ENCODE data around the gene VPS13D.
"Not testable (repeated sequence)": the region's sequence is repeated elsewhere in the genome, so short reads cannot be mapped to it uniquely, and the experiment has no call there.

Gene VPS13D

DNA sequence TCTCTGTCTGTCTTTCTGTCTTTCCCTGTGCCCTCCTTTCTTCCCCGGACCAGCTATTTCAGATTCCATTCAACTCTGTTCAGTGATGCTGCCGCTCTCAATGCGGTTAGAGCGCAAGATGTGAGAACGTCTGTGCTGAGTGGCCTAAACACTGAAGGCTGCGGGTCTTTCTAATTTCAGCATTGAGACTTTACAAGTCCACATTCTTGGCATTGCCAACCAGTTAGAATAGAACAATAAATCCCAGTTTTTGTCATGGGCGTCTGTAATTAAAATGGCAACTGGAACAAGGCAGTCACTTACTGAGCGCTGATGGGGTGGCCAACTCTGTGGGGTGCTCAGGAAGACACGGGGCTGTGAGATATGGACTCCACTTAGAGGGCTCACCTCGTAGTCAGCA lies 275.4 kb downstream of the VPS13D start:
- in situ Hi-C loops (cut with HindIII; ENCODE audit: low sequenced_read_pairs) = no loop called here

DNA sequence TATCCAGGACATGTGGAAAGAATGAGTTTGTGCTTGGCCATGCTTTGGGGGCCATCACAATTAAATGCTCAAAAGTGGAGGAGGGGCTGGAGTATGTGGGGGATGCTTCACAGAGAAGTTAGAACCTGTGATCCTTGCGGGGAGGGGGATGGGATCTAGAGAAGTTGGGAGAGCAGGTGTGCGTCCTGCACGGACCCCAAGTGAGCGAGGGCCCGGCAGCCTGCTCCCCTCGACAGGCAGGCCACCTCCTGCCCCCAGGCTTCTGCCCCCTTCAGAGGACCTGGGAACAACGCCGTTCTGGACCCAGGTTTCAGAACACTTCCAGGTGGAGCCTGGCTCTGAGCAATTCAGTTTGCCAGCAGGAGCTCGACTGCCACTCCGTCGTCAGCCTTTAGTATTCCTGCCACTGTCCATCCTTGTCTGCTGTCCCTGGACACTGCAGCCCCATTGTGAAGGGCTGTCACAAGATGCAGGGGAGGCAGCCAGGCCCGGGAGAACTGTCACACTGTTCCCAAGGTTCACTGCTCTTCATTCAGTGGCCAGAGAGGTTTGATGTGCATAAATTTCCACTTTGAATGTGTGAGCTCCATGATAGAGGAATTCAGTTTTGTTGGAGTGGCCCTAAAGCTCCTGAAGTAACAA lies 275.9 kb downstream of the VPS13D start:
- in situ Hi-C loops (cut with HindIII; ENCODE audit: low sequenced_read_pairs) = no loop called here

DNA sequence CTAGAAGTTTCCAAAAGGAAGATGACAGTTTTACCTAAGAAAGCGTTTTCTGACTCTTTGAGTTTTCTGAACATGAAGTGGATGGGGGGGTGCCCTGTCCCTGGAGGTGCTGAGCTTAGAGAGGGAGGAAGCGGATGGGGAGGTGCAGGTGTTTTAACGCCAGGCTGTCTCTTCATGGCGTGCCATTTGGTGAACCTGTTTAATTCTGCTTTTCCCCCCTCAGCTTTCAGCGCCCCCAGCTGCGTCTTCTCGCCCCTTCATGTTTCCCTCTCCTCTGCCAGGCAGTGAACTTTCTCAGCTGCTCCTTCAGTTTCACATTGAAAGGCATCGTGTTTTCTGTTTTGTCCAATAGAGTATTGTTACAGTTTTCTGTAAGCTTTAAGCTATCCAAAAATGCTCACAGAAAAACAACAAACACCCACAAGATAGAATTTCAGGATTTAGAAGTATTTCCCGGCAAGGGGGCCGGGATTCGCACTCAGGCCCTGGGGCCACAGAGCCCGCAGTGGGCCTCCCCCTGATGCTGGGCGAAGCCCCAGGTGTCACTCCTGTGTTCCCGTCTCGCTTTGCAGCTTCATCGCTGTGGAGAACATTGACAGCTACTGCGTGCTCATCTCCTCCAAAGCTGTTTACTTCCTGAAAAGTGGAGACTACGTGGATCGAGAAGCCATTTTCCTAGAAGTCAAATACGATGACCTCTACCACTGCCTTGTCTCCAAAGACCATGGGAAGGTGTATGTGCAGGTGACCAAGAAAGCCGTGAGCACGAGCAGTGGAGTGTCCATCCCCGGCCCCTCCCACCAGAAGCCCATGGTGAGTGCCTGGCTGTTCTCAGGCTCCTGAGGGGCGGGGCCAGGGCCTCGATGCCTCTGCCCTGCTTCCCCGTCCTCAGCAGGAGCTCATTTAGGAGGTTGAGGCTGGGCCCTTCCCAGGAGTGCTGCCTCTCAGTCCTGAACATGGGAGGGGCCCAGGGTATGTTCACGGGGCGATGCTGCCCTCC lies 276.8 kb downstream of the VPS13D start:
- in situ Hi-C loops (cut with HindIII; ENCODE audit: low sequenced_read_pairs) = no loop called here

DNA sequence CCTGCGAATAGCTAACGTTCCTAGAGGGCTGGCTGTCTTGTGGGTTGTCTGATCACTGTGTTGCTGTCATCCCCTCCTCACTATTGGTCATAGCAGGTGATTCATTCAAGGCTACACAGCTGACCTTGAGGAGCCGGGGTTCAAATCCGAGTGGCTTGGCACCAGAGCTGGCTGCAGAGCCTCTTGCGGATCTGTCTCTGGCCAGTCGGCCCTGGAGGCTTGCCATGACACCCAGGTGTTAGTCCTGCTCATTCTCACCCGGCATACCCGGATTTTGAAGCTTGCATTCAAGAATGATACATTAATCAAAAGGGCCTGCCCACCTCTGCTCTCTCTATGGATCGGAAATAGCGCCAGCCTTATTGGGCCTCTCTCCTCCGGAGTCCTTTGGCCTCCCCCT lies 277.8 kb downstream of the VPS13D start:
- in situ Hi-C loops (cut with HindIII; ENCODE audit: low sequenced_read_pairs) = no loop called here

DNA sequence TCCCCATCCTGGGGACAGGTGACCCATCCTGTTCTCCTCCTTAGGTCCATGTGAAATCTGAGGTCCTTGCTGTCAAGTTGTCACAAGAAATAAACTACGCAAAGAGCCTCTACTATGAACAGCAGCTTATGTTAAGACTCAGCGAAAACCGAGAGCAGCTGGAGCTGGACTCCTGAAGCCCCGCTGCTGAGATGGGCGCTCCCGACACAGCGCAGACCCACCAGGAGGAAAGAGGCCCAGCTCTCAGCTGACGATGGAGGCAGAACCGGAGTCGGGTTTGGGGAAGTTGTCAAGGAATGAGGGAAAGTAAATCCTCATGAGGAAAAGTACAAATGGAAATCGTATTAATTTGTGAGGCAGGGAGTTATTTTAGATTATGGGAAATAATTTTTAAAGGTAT lies 279.0 kb downstream of the VPS13D start:
- in situ Hi-C loops (cut with HindIII; ENCODE audit: low sequenced_read_pairs) = no loop called here

DNA sequence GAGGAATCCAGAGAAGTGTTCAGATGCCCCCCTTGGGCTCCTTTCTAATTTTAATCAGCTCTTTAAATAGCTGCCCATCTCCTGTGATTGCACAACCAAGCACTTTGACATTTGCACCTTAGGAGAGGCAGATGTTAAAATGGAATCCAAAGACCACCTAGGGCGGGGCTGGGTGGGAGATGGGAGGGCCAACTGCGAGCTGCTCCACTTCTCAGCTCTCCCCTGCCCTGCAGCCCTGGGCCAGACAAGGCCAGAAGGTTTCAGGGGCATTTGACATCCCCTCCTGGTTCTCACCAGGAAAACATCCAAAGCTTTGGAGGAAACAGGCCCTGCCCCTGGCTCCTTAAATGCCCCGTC lies 281.3 kb downstream of the VPS13D start:
- in situ Hi-C loops (cut with HindIII; ENCODE audit: low sequenced_read_pairs) = no loop called here

DNA sequence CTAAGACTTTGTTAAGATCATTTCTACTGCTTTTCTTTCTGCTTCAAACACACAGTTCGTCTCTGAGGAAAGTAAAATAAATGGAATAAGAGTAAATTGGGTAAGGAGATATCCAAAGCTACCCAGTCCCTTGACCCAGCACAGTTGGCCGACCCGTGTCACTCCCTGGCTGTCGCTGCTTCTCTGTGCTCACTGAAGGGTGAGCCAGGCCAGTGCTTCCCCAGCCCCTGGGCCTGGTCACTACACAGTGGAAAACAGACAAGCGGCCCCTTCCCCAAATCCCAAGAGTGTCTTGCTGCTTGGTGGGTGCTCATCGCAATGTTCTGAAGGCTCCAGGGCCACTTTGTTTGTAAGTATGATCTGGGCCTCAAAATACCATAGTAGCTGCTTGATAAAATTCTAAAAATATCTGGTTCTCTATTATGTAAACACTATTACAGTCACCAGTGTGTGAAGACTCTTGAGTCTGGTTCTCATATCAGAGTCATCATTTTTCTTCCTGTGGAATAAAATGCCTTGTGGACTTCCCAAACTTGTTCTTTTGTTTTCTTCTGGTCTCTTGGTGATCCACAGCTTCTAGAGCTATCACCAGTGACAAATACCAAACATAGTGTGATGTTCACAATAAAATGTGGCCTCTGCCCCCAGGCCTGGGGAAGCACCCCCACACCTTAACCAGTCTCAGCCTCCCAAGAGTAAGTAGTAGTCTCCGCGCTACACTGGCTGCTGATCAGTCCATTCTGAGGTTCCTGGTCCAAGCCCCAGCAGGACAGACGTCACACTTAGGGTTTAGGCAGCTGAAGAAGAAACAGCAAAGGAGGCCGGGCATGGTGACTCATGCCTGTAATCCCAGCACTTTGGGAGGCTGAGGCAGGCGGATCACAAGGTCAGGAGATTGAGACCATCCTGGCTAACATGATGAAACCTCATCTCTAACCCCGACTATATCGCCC lies 282.0 kb downstream of the VPS13D start:
- in situ Hi-C loops (cut with HindIII; ENCODE audit: low sequenced_read_pairs) = no loop called here

DNA sequence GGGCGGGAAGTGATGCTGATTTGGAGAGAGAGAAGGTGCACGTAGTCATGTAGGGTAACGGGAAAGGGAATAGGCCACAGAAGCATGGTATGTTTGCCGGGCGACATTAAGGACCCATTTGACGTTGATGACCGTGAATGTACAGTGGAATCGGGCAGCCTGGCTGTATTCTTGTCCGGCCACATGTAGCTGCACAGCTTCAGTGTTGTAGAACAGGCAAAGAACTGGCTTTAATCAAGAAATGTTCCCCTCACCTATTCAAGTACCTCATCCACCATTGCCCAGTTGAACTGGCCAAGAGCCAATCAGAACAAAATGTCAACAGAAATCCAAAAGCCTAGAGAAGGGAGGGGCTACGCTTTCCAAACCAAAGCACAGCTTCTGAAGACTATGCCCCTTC lies 283.4 kb downstream of the VPS13D start:
- in situ Hi-C loops (cut with HindIII; ENCODE audit: low sequenced_read_pairs) = no loop called here

DNA sequence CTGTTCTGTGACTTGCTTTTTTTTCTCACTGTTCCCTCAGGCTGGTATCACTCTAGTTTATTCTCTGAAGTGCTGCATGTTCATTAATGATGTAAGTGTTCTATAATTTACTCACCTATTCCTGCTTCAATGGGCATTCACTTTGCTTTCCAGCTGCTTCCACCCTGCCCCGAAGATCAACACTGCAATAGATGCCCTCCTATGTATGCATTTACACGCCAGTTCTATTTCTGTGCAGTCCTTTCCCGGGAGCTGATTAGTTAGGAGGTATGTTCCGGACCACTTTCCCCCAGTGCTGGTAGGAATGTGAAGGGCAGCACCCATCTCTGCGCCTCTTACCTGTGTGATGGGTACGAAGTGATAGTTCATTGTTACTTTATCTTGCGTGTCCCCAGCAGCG lies 284.8 kb downstream of the VPS13D start:
- in situ Hi-C loops (cut with HindIII; ENCODE audit: low sequenced_read_pairs) = no loop called here

DNA sequence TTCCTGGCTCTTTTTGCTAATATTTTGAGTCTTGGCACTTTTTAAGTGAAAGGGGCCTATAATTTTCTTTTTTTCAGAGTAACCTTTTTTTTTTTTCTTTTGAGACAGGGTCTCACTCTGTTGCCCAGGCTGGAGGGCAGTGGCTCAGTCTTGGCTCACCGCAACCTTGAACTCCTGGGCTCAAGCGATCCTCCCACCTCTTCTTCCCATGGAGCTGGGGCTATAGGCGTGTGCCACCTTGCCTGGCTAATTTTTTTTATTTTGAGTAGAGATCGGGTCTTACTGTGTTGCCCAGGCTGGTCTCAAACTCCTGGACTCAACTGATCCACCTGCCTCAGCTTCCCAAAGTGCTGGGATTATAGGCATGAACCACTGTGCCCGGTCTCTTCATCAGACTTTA lies 285.4 kb downstream of the VPS13D start:
- in situ Hi-C loops (cut with HindIII; ENCODE audit: low sequenced_read_pairs) = loop anchor here (5.0 kb wide), 1 partner anchor 52 kb away; no protein-coding TSS in a partner anchor

DNA sequence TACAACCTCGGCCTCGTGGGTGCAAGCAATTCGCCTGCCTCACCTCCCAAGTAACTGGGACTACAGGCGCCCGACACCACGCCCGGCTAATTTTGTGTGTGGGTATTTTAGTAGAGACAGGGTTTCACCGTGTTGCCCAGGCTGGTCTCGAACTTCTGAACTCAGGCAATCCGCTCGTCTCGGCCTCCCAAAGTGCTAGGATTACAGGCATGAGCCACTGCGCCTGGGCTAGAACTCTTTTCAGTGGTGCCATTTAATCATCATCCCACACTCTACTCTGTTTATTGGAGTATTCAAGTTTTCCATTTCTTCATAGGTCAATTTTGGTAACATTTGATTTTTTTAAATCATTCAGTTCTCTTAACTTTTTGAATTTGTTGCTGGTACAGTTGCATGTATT lies 286.9 kb downstream of the VPS13D start:
- in situ Hi-C loops (cut with HindIII; ENCODE audit: low sequenced_read_pairs) = loop anchor here (5.0 kb wide), 1 partner anchor 51 kb away; no protein-coding TSS in a partner anchor

DNA sequence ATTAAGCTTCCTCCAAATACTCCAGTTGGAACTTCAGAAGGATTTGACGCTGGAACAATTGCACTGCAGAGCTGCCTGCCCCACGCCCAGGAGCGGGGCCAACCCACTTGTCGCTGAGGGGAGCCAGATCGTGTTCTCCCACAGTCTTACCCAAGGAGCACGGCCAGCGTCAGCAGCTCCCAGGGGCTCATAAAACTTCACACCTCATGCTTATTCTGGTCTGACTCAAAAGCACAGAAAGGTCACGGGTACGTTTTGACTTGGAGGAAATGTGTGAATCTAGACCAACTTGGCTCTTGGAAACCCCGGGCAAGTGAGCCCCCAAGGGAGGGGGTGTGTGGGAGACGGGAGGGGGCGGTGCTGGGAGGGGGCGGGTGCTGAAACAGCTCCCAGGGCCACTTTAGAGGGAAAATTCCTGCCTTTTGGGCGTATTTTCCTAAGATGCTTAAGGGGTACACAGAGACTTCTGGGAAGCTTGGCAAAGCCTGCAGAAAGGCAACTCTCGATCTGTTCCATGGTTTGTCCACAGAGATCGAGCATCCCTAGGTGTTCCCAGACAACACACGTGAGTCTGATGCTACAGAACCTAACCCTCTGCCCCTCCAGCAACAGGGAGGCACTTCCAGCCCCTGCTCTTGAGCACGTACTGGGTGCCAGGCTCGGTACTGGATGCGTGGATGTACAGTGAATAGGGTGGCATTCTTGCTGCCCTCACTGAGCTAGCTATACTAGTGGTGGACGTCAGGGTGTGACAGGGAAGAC lies 289.3 kb downstream of the VPS13D start:
- in situ Hi-C loops (cut with HindIII; ENCODE audit: low sequenced_read_pairs) = loop anchor here (5.0 kb wide), 1 partner anchor 48 kb away; no protein-coding TSS in a partner anchor

DNA sequence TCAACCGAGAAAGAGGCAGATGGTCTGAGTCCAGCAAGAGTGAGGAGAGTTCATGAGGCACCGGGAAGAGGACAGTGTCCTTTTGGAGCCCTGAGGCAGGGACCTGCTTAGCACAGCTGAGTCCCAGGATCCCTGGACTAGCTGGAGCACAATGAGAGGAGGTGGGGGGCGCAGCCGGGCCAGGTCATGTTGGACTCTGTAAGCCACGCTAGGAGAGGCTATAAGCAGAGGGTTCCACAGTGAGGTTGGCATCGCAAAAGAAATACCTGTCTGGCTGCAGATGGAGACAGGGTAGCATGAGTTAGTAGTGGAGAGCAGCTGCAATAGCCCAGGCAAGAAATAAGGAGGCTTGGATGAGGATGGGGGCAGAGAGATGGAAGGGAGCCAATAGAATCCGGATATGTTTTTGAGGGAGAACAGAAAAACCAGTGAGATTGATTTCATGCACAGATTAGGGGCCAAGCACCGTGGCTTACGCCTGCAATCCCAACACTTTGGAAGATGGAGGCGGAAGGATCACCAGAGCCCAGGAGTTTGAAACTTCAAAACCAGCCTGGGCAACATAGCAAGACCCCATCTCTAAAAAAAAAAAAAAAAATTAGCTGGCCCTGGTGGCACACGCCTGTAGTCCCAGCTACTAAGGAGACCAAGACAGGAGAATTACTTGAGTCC lies 290.0 kb downstream of the VPS13D start:
- in situ Hi-C loops (cut with HindIII; ENCODE audit: low sequenced_read_pairs) = loop anchor here (5.0 kb wide), 1 partner anchor 47 kb away; no protein-coding TSS in a partner anchor

DNA sequence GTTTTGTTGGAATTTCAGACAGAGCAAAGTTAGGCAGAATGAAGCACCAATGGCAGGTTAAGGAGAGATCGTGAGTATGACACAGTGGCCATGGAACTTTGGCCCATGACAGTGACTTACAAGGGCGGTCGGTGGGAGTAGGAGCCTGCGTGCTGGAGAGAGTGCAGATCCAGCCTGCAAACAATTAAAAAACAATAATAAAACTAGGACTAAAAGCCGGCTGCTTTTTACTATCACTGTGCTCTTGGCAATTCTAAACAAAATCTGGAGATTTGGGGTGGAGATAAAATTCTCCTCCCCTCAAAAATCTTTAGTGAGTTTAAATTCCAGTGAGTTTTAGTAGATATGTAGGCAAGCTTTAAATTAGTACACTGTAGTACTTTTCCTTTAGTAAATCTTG lies 291.3 kb downstream of the VPS13D start:
- in situ Hi-C loops (cut with HindIII; ENCODE audit: low sequenced_read_pairs) = no loop called here

DNA sequence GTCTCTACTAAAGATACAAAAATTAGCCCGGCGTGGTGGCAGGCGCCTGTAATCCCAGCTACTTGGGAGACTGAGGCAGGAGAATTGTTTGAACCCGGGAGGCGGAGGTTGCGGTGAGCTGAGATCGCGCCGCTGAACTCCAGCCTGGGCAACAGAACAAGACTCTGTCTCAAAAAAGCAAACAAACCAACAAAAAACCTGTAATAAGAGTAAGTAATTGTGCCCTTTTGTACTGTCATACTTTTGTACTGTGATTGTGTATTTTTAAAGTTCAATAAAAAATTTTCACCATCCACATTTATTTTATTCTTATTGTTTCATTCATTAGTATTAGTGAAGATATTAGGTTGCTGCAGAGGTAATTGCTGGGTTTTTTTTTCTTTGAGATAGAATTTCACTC lies 292.9 kb downstream of the VPS13D start:
- in situ Hi-C loops (cut with HindIII; ENCODE audit: low sequenced_read_pairs) = not testable (repeated sequence)

DNA sequence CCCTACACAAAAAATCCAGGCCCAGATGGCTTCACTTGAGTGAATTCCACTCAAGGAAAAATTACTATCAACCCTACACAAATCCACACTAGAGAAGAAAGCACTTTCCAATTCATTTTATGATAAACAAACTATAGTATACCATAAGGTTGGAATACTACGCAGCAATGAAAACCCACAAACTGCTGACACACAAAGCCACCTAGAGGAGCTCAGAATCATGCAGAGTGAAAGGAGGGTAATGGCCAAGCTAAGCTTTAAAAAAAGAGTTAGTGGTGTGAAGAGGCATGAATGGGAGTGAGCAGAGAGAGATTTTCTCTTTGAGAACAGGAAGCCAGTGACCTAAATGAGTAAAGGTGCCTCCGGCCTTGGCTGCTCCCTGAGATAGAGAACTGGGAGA lies 294.4 kb downstream of the VPS13D start:
- in situ Hi-C loops (cut with HindIII; ENCODE audit: low sequenced_read_pairs) = no loop called here

DNA sequence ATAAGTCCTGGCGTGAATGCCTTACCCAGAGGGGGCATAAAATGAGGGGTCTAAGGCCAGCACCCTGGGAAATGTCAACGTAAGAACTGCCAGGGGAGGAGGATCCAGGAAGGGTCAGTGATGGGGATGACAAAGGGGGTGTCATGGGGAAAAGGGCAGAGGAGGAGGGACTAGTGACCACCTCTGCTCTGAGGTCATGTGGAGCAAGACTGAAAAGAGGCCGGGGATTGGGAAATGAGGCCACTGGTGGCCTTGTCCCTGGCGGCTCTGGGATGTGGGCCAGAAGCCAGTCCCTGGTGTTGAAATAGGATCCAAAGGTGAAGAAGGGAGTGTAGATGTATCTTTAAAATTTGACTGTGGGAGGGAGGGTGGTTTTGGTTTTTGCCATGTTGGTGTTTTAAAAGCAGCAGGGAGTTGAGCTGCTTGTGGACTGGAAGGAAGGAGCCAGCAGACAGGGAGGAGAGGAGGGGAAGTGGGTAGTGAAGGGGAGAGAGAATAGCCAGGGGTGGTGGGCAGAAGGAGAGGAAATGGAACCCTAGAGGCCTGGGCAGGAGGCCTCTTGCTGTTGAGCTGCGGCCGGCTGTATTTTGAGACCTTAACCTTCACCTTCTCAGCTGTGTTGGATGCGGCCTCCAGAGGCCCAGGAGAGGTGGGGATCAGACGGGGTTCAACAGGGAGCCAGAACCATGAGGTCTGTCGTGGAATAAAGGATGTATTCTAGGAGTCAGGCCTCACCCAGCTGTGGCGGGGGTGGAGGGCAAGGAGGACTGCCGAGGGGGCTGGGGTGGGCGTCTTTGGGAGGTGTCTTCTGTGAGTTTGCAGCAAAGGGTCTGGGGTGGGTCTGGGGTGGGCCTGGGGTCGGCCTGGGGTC lies 295.7 kb downstream of the VPS13D start:
- in situ Hi-C loops (cut with HindIII; ENCODE audit: low sequenced_read_pairs) = no loop called here

DNA sequence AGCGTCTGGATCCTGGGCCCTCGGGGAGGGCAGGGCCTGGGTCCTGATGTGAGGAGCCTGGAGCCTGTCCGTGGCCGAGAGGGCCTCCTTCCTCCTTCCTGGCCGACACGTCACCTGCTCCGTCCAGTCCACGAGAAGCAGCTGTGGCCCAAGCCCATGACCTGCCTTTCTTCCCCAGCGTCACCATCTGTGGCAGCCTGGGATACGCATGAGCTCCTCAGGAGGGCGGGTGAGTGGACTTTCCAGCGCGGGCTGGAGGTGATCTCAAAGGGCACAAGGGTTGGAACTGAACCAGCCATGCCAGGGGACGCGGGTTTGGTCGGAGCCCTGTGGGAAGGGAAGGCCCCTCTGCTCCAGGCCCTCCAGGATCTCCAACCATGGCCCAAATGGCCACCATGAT lies 297.7 kb downstream of the VPS13D start:
- in situ Hi-C loops (cut with HindIII; ENCODE audit: low sequenced_read_pairs) = no loop called here
